Neural progenitor cell (in vitro differentiated cells): ENCODE results near the gene HOXB9. TPM values are rescaled to one million over a fixed set of nuclear protein-coding genes. Genes with fewer than 3 reads are reported as not detected.

ENCODE experiments used
- DNase-seq: peaks from one replicate; pipeline ENCODE4 v3.0.0-alpha.2; 2016; ENCODE audit warnings: low spot score
- H2AFZ ChIP-seq: fragments of 200-600 bp; sonication (generic); replicated peaks from 2 replicates; pipeline ENCODE4 v1.6.1; 2016; ENCODE audit warnings: antibody characterized with exemption
- H3F3A ChIP-seq: fragments of 200-600 bp; sonication (generic); 2 replicates; pipeline ENCODE4 v1.6.1; 2016; ENCODE audit warnings: antibody characterized with exemption, low read depth
- H3K27ac ChIP-seq: fragments of 200-600 bp; sonication (generic); 2 replicates; pipeline ENCODE4 v1.5.1; 2016; ENCODE audit warnings: mild to moderate bottlenecking
- H3K27me3 ChIP-seq: fragments of 200-600 bp; sonication (generic); 2 replicates; pipeline ENCODE4 v1.6.1; 2016; ENCODE audit warnings: mild to moderate bottlenecking, moderate library complexity
- H3K36me3 ChIP-seq: fragments of 200-600 bp; sonication (generic); 2 replicates; pipeline ENCODE4 v1.5.1; 2016
- H3K4me1 ChIP-seq: fragments of 200-600 bp; sonication (generic); 2 replicates; pipeline ENCODE4 v1.6.1; 2016; ENCODE audit warnings: mixed run types
- H3K4me2 ChIP-seq: fragments of 200-600 bp; sonication (generic); 2 replicates; pipeline ENCODE4 v1.6.1; 2016
- H3K4me3 ChIP-seq: fragments of 200-600 bp; sonication (generic); 2 replicates; pipeline ENCODE4 v1.5.1; 2016
- H3K79me2 ChIP-seq: fragments of 200-600 bp; sonication (generic); 2 replicates; pipeline ENCODE4 v1.6.1; 2016; ENCODE audit warnings: low read depth
- H3K9ac ChIP-seq: fragments of 200-600 bp; sonication (generic); 2 replicates; pipeline ENCODE4 v1.6.1; 2016
- H3K9me3 ChIP-seq: fragments of 200-600 bp; sonication (generic); 2 replicates; pipeline ENCODE4 v1.5.1; 2016; ENCODE audit warnings: low read depth
- H4K20me1 ChIP-seq: fragments of 200-600 bp; sonication (generic); 2 replicates; pipeline ENCODE4 v1.6.1; 2016; ENCODE audit warnings: low read depth
- H3K27ac Mint-ChIP-seq: 3 replicates; pipeline ENCODE4 v1.8.0; 2021; ENCODE audit warnings: mixed read lengths
- H3K27me3 Mint-ChIP-seq: 2 replicates; pipeline ENCODE4 v1.8.0; 2022; ENCODE audit warnings: low read depth, mild to moderate bottlenecking, inconsistent platforms, moderate library complexity, mixed read lengths; ENCODE audit not compliant: insufficient read depth
- H3K36me3 Mint-ChIP-seq: 3 replicates; pipeline ENCODE4 v1.8.0; 2021; ENCODE audit warnings: mixed read lengths
- H3K4me1 Mint-ChIP-seq: 3 replicates; pipeline ENCODE4 v1.8.0; 2021; ENCODE audit warnings: mixed read lengths
- H3K4me3 Mint-ChIP-seq: 3 replicates; pipeline ENCODE4 v1.8.0; 2021; ENCODE audit warnings: mild to moderate bottlenecking, moderate library complexity, mixed read lengths
- H3K9me3 Mint-ChIP-seq: 3 replicates; pipeline ENCODE4 v1.8.0; 2020; ENCODE audit warnings: mixed read lengths
- CTCF ChIP-seq: fragments of 200-600 bp; sonication (generic); IDR thresholded peaks from 2 replicates; pipeline ENCODE4 v1.5.1; 2017; ENCODE audit warnings: antibody characterized with exemption, mild to moderate bottlenecking
- EZH2 ChIP-seq: fragments of 200-600 bp; sonication (generic); IDR thresholded peaks from 2 replicates; pipeline ENCODE4 v1.6.1; 2017; ENCODE audit warnings: antibody characterized with exemption, mild to moderate bottlenecking, moderate library complexity
- EZH2phosphoT487 ChIP-seq: fragments of 200-600 bp; sonication (generic); IDR thresholded peaks from 2 replicates; pipeline ENCODE4 v1.6.1; 2017; ENCODE audit warnings: antibody characterized with exemption
- total RNA-seq: library from RNA; depleted of rRNA; stranded (reverse); fragments of >200 nt; gene quantifications from 2 replicates; pipeline ENCODE4 v1.2.3, GENCODE V29; 2015; ENCODE audit warnings: low replicate concordance

Gene HOXB9
- total RNA-seq, 1 donor from 2014 or later: not detected

GRCh38 chr17:48627118-48627597 lies 1.0 kb upstream of the HOXB9 start:
- TF ChIP-seq EZH2 (peak; percentile 28), CTCF (no peak)
- no peak overlapping the region for H3K4me3 ChIP-seq
- peaks cover 6% of the 10 kb centered on the region for H3K4me1 Mint-ChIP-seq
- H4K20me1 ChIP-seq: peaks cover 99% of the 10 kb centered on the region
- H3K27ac ChIP-seq: no peak overlapping the region
- H3K4me1 ChIP-seq: peaks cover 9% of the 10 kb centered on the region
- no peak overlapping the region for H3K9ac ChIP-seq
- peaks cover 90% of the 10 kb centered on the region for H3K27me3 Mint-ChIP-seq
- H3K79me2 ChIP-seq: no peaks in the 10 kb centered on the region
- peaks cover 11% of the 10 kb centered on the region for H3K9me3 Mint-ChIP-seq
- H3F3A ChIP-seq: peaks cover 4% of the 10 kb centered on the region
- H2AFZ ChIP-seq: no peak overlapping the region
- no peaks in the 10 kb centered on the region for H3K36me3 ChIP-seq
- H3K36me3 Mint-ChIP-seq: no peaks in the 10 kb centered on the region
- H3K4me2 ChIP-seq: no peak overlapping the region
- H3K27ac Mint-ChIP-seq: no peak overlapping the region
- H3K4me3 Mint-ChIP-seq: no peak overlapping the region
- H3K27me3 ChIP-seq: peaks cover 100% of the 10 kb centered on the region
- H3K9me3 ChIP-seq: no peaks in the 10 kb centered on the region
- DNase-seq: no peak

GRCh38 chr17:48625495-48626244 lies 488 bp downstream of the HOXB9 start:
- H3K4me1 Mint-ChIP-seq: peaks cover 6% of the 10 kb centered on the region
- peak; percentile 63 for DNase-seq
- peaks cover 13% of the 10 kb centered on the region for H3K9me3 Mint-ChIP-seq
- no peaks in the 10 kb centered on the region for H3K36me3 ChIP-seq
- no peak overlapping the region for H3K27ac Mint-ChIP-seq
- H3K27me3 Mint-ChIP-seq: peaks cover 89% of the 10 kb centered on the region
- peak overlapping the region; percentile 7 for H3K4me3 ChIP-seq
- H3F3A ChIP-seq: peaks cover 4% of the 10 kb centered on the region
- no peak overlapping the region for H3K9ac ChIP-seq
- peaks cover 100% of the 10 kb centered on the region for H3K27me3 ChIP-seq
- H3K27ac ChIP-seq: no peak overlapping the region
- no peak overlapping the region for H2AFZ ChIP-seq
- peaks cover 9% of the 10 kb centered on the region for H3K4me1 ChIP-seq
- TF ChIP-seq EZH2phosphoT487 (peak; percentile 99), EZH2 (peak; percentile 95), CTCF (no peak)
- no peaks in the 10 kb centered on the region for H3K36me3 Mint-ChIP-seq
- peak overlapping the region; percentile 67 for H3K4me3 Mint-ChIP-seq
- H3K79me2 ChIP-seq: no peaks in the 10 kb centered on the region
- no peaks in the 10 kb centered on the region for H3K9me3 ChIP-seq
- H4K20me1 ChIP-seq: peaks cover 99% of the 10 kb centered on the region
- peak overlapping the region; percentile 69 for H3K4me2 ChIP-seq

- H3F3A ChIP-seq: peaks cover 4% of the 10 kb centered on the region
- H3K36me3 ChIP-seq: no peaks in the 10 kb centered on the region
- peaks cover 89% of the 10 kb centered on the region for H3K27me3 Mint-ChIP-seq
- no peak overlapping the region for H3K27ac Mint-ChIP-seq
- H3K36me3 Mint-ChIP-seq: no peaks in the 10 kb centered on the region
- peak overlapping the region; percentile 7 for H3K4me3 ChIP-seq
- H3K27ac ChIP-seq: no peak overlapping the region
- no peaks in the 10 kb centered on the region for H3K9me3 ChIP-seq
- peaks cover 100% of the 10 kb centered on the region for H3K27me3 ChIP-seq
- no peak overlapping the region for H3K4me3 Mint-ChIP-seq
- H3K9ac ChIP-seq: no peak overlapping the region
- H3K4me1 ChIP-seq: peaks cover 9% of the 10 kb centered on the region
- H2AFZ ChIP-seq: no peak overlapping the region
- no peaks in the 10 kb centered on the region for H3K79me2 ChIP-seq
- H3K4me2 ChIP-seq: peak overlapping the region; percentile 69
- peaks cover 13% of the 10 kb centered on the region for H3K9me3 Mint-ChIP-seq
- TF ChIP-seq EZH2phosphoT487: no peak
- peak; percentile 95 for TF ChIP-seq EZH2
- H3K4me1 Mint-ChIP-seq: peaks cover 6% of the 10 kb centered on the region
- peaks cover 99% of the 10 kb centered on the region for H4K20me1 ChIP-seq
- DNase-seq: peak; percentile 65
Observed at GRCh38 chr17:48624544-48625494, 1.3 kb downstream of the HOXB9 start.
